Measurements from ENCODE around the gene RFFL.

- no peak for TF ChIP-seq POLR2A (IDR thresholded peaks at IDR 0.05)
- TF ChIP-seq, protein P1, sequence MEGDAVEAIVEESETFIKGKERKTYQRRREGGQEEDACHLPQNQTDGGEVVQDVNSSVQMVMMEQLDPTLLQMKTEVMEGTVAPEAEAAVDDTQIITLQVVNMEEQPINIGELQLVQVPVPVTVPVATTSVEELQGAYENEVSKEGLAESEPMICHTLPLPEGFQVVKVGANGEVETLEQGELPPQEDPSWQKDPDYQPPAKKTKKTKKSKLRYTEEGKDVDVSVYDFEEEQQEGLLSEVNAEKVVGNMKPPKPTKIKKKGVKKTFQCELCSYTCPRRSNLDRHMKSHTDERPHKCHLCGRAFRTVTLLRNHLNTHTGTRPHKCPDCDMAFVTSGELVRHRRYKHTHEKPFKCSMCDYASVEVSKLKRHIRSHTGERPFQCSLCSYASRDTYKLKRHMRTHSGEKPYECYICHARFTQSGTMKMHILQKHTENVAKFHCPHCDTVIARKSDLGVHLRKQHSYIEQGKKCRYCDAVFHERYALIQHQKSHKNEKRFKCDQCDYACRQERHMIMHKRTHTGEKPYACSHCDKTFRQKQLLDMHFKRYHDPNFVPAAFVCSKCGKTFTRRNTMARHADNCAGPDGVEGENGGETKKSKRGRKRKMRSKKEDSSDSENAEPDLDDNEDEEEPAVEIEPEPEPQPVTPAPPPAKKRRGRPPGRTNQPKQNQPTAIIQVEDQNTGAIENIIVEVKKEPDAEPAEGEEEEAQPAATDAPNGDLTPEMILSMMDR (IDR thresholded peaks at IDR 0.05): no peak
Measured at GRCh38 chr17:34979153-34979552, 84.4 kb downstream of the RFFL start.
